Measurements from ENCODE around the gene GYPB.
"Not testable (repeated sequence)": the region's sequence is repeated elsewhere in the genome, so short reads cannot be mapped to it uniquely, and the experiment has no call there.

Gene GYPB

DNA sequence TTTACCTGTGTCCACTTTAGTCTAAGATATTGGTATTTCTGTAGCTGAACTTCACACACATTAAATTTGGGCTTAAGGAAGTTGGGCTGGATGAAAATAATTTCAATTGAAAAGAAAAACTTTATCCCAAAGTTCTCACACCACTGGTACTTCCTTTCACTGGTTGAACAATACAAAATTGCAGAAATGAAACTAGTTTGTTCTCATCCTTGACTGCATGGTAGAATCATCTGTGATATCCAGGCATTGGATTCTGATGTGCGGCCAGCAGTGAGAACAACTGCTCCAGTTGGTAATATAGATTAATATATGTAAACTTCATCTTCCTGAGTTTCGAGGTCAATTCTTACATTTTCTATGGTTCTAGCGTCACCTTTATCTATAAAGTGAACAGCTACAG lies 10.6 kb downstream of the GYPB start:
- not testable (repeated sequence) for DNase-seq

DNA sequence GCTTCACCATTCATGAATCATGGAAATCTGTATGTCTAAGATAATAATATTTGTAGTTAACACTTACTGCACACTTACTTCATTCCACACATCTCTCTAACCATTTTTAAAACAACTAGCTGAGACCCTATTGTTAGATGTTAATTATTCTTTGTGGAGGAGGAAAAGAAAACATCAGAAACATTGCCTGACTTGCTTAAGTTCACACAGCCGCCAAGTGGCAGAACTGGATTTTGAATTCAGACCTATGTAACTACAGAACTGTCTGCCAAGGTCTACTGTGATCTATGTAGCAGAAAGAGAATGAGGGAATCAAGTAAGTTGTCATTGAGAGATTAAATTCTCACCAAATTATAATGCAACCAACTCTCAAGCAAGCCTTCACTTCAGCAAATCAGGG lies 11.2 kb downstream of the GYPB start:
- DNase-seq: not testable (repeated sequence)

DNA sequence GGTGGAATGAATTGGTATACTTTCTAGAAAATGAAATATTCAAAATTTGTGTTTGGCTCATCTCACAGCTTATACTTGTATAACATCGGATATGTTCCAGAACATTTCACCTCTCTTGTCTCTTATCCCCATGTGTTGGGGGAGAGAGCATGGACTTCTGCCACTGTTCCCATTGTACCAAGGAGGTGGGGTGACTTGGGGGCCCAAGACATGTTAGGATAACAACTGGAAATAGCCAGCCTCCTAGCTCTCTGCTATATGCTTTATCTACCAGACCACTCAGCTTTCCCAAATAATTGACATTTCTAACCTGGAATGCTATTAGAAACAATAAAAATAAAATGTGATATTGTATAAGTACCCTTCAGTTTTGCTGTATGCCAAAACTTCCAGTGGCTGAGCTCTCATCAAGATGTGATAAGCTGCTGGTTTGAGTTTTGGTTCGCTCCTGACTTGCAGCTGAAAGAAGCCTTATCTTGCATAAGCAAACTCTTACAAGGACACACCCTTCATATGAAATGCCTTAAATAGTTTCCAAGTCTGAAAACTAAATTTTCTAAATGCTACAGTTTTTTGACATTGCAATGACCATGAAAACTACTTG lies 12.9 kb downstream of the GYPB start:
- not testable (repeated sequence) for DNase-seq

DNA sequence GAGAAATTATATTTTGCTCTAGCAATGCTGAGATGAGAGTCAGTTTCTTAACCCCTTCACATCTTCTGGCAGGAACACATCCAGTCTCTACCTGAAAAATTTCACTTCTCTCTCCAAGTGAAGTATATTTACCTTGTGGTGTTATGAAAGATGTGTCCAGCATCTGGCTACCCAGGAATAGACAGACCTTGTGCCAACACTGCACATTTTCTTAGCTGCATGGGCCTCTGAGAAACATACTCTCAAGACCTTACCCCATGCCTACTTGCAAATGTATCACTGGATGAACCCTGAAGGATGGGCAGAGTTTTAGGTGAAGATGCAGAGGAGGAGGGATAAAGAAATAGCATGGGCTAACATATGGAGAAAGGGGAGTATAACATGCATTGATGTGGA lies 13.6 kb downstream of the GYPB start:
- not testable (repeated sequence) for DNase-seq

DNA sequence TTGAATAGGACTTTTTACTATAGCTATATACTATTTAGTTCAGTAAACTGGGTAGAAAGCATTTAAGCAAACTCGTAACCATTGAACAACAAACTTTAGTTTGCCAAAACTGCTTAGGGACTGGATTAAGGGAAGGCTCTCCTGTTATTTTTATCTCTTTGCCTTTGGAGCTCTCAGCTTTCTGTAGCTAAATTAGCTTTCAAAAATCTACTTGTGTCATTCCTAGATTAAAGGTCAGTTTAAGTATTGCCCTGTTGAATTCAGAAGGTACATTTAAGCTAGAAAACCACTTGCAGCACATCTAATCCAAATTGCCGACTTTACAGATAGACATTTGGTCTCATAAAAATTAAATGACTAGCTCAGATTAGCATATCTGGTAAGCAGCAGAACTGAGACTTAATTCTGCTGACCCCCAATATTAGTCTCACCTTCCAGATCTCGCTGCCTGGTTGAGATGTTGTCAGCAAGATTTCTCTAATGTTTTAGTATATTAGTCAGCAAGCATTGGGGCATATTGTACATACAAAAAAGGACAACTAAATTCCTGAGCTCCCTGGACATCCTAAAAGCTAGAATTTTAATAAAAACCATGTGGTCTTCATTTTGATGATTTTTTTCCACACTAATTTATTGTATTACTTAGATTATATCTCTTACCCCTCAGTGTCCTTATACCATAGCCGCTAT lies 14.2 kb downstream of the GYPB start:
- not testable (repeated sequence) for DNase-seq

DNA sequence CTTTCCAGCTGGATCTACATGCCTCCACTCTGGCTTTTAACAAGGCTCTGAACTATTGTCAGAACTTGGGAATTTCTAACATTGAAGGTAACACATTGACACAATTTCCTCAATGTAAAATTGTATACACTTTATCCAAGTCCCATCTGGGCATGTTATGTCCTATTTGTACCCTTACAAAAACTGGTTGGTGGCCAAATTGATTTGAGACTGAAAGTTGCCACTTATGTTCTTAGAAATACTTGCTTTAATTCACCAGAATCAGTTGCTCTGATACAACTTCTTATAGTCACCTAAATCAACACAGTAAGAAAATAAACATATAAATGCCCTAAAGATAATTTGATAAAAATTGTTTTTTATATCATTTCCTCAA lies 15.3 kb downstream of the GYPB start:
- not testable (repeated sequence) for DNase-seq

DNA sequence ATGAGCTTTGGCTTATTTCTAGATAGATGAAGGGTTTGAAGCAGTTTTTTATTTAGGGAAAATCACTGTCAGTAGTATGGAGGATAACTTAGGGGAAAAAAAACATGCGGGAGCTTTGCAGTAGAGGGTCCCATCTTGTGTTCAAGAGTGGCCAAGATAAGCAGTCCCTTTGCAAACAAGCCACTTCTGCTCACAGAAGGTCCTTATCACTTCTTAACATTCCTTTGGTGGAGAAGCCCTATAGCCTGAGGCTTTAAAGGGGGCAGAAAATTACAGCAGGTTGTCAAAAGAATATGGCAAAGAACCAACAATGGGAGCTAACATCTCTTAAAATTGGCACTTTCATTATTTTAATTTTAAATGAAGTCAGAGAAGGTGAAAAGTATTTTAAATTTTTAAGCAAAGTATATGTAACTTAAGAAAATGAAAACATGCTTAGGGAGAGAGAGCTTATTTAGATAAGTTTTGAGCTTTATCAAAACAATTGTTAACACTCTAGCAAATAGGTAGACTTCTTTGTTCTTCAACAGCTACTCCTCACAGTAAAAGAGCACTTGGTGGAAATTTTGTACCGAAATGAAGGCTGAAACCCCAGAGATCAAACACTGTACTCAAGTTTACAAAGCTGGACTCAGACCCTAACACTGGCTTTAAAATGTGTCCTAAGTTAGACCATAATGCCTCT lies 15.8 kb downstream of the GYPB start:
- not testable (repeated sequence) for DNase-seq

DNA sequence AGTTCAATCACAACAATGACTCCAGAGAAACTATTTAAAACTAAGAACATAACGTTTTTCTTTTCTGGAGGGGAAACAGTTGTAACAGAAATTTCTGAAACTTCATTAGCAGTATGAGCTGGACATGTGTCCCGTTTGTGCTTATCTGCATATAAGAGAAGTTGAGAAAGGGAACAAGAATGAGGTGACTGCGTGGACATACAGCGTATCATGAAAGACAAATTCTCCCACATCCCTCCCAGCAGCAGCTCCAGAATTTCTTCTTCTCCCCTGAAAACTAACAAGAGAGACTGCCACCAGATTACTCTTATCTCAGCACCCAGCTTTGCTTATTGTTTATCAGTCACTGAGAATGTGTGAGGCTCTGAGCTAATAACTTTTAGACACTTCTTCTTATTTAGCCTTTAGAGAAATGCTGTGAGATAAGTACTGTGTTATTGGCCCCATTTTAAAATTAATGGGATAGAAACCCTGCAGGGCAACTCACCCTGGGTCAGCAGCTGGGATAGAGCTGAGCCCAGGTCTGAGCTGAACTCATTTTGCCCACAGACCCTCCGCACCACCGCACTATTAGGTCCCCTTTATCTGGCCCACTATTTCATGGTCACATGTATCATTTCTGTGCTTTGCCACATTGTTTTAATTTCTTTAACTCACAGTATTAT lies 18.7 kb downstream of the GYPB start:
- not testable (repeated sequence) for DNase-seq

DNA sequence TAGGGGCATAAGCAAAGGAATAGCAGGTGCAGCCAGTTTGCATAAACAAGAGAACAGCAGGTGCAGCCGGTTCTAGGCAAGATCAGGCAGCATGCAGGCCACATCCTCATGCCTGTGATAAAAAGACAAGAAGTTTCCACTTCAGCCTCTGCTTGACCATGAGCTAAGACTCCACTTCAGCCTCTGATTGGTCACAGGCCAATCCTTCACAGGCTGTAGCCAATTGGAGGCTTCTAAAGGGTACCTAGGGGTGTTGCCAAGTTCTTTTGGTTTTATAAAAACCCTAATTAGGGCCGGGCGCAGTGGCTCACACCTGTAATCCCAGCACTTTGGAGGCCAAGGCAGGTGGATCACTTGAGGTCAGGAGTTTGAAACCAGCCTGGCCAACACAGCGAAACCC lies 23.0 kb downstream of the GYPB start:
- not testable (repeated sequence) for DNase-seq

DNA sequence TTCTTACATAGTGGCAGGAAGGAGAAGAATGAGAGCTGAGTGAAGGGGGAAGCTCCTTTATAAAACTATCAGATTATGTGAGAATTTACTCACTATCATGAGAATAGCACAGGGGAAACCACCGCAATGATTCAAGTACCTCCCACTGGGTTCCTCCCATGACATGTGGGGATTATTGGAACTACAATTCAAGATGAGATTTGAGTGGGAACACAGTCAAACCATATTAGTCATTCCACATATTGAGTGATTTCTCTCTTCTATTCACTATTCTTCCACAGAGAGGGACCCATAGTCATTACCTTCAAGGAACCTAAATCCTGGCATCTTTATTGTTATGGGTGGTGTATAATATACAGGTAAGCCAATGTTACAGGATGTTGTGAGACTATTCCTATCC lies 27.4 kb downstream of the GYPB start:
- DNase-seq: not testable (repeated sequence)

DNA sequence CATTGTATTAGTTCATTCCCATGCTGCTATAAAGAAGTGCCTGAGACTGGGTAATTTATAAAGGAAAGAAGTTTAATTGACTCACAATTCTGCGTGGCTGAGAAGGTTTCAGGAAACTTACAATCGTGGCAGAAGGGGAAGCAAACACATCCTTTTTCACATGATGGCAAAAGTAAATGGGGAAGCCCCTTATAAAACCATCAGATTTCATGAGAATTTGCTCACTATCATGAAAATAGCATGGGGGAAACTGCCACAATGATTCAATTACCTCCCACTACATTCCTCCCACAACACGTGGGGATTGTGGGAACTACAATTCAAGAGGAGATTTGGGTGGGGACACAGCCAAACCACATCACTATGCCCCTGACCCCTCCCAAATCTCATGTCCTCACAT lies 28.5 kb downstream of the GYPB start:
- not testable (repeated sequence) for DNase-seq

DNA sequence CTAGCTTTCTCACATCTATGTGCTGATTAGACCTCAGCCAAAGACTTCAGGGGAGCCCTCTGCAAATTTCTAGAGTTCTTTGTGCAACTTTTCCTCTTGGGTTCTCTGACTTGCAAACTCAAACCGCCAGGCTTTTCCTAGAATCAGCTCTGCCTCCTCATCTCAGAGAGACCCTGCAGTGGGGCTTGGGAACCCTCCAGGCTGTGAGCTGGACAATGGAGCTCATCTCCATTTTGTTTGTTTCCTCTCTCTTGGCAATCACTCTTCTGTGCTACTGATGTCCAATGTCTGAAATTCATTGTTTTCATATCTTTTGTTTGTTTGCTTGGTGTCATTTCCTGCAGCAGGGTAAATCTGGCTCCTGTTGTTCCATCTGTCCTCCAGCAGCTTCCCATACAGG lies 33.0 kb downstream of the GYPB start:
- no peak for DNase-seq

DNA sequence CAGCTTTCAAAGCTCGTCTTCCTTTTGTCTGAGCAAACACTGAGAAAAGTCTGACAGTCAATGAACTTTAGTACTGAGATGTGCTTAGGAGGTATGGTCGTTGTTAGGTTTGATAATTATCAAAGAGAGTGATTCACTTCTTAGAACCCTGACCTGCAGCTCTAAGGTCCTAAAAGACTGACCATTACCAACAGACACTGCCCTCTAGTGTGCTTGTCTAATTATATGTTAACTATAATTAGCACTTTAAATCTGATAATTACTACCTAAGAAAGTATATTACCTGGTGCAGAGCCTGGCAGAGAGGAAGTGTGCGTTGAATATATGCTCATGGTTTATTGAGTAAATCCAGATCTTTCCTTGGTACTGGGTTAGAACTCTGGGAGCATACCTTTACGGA lies 38.4 kb downstream of the GYPB start:
- DNase-seq: not testable (repeated sequence)

DNA sequence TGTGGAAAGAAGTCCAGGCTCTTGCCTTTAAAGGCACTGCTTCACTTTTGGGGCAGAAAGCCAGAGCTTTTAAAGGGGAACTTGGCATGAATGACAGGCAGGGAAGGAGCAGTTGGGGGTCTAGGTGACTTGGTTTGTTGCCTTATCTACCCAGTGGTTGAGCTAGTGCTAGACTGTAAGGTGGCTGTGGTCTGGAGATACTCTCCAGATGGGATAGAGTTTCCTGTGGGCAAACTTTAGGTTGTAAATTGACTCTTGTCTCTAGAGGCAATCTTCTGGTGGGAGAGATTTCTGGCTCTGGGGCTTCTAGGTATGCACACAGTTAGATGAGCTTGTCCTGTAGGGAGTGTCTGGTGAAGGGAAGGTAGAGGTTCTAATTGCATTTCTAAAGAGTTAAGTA lies 43.7 kb downstream of the GYPB start:
- not testable (repeated sequence) for DNase-seq

DNA sequence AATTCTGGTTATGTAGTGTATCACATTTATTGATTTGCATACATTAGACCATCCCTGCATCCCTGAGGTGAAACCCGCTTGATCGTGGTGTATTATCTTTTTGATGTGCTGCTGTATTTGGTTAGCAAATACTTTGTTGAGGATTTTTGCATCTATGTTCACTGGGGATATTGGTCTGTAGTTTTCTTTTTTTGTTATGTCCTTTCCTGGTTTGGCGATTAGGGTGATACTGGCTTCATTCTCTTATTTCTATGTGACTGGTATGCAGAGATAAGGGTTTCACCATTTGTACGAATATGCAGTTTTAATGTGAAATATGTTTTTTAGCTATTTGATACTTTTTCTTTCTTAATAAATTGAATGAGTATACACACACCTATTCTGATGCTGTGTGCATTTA lies 45.2 kb downstream of the GYPB start:
- not testable (repeated sequence) for DNase-seq

DNA sequence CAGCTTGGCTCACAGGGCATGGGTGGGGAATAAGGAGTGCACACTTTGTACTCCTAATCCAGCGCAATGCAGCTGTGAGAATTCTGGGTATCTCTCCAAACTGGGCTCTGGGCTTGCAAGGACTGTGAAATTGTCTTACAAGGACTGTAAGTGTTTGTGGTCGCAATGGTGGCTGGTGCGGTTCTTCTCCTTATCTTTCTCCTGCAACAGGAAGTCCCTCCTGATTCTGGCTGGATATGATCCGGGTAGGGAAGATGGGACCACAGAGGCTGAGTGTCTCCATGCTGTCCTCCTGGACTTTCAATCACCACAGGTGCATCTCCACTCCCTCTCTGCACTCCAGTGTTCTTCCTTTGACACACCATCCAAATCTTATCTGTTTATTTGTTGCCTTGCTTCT lies 58.1 kb downstream of the GYPB start:
- no peak for DNase-seq

DNA sequence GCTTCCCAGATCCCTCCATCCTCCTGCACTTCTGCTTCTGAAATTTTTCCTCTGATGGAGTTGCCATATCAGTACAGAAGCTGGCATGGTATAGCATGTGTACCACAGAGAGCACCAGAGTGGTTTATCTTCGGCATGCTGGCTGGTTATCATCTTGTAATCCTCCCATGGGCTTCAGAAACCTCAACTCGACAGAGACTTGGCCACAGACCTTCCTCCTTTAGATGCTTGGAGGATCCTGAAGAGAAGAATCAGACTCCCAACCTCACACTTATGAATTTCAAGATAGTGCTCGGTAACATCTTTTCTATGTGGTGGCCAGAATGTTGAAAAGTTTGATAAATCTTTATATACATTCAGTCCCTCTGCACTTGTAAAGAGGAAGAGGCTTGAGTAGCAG lies 63.9 kb downstream of the GYPB start:
- not testable (repeated sequence) for DNase-seq

DNA sequence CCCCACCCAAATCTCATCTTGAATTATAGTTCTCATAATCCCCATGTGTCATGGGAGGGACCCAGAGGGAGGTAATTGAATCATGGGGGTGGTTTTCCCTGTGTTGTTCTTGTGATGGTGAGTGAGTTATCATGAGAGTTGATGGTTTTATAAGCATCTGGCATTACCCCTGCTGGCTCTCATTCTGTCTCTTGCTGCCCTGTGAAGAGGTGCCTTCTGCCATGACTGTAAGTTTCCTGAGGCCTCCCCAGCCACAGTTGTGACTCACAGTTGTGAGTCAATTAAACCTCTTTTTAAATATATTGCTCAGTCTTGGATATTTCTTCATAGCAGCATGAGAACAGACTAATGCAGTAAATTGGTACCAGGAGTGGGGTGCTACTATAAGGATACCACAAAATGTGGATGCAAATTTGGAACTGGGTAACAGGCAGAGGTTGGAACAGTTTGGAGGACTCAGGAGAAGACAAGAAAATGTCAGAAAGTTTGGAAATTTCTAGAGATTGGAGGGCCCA lies 67.7 kb downstream of the GYPB start:
- not testable (repeated sequence) for DNase-seq

DNA sequence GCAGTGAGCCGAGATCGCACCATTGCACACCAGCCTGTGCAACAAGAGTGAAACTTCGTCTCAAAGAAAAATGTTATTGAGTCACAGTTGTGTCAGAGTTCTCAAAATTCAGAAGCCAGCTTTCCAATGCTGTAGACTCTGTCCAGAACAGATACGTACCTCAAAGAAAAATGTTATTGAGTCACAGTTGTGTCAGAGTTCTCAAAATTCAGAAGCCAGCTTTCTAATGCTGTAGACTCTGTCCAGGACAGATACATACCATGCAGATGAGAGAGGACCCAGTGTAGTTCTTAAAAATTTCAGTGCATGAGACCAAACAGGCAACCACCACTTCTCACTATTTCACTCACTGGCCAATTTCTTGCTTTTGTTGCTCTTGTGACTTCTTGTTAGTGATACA lies 68.2 kb downstream of the GYPB start:
- not testable (repeated sequence) for DNase-seq

DNA sequence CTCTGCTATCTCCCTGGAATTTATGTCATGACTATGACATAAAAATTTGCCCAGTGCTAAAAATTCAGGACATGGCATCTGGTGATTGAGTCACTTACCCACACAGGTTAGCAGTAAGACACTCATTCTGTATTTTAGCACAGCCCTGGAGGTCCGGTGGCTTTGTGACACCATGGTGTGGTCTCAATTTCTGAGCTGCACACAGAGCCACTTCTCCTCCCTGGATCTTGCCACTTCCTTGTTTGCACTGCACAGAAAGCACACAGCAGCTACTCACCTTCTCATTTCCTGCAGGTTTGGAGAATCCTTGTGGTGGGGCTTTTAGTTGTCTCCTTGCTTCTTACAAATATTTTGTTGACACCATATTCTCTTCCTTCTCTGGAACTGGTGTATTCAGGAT lies 69.0 kb downstream of the GYPB start:
- DNase-seq: not testable (repeated sequence)

DNA sequence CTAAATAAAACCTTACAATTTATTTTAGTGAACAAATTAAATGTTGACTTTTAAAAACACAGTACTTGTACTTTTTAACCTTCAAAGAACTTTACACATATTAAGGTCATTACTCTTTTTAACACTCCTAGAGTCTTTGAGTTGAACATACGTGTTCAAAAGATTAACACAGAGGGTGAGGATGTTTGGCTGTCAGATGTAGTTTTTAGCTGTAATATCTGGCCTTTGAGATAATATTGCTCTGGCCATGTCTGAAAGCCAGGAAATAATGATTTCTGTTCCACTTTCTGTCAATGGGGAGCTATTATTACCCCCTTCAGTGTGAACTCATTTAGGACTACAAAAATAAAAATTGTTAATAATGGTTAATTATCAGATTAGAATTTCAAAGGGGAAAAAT lies 71.7 kb downstream of the GYPB start:
- not testable (repeated sequence) for DNase-seq
